Measurements from ENCODE around the gene PRXL2B.

The PRXL2B gene

GRCh38 chr1:2587071-2587859 lies 688 bp downstream of the PRXL2B start:
- no peak for DNase-seq

GRCh38 chr1:2587860-2588571 lies 1.4 kb downstream of the PRXL2B start:
- DNase-seq: no peak

DNA sequence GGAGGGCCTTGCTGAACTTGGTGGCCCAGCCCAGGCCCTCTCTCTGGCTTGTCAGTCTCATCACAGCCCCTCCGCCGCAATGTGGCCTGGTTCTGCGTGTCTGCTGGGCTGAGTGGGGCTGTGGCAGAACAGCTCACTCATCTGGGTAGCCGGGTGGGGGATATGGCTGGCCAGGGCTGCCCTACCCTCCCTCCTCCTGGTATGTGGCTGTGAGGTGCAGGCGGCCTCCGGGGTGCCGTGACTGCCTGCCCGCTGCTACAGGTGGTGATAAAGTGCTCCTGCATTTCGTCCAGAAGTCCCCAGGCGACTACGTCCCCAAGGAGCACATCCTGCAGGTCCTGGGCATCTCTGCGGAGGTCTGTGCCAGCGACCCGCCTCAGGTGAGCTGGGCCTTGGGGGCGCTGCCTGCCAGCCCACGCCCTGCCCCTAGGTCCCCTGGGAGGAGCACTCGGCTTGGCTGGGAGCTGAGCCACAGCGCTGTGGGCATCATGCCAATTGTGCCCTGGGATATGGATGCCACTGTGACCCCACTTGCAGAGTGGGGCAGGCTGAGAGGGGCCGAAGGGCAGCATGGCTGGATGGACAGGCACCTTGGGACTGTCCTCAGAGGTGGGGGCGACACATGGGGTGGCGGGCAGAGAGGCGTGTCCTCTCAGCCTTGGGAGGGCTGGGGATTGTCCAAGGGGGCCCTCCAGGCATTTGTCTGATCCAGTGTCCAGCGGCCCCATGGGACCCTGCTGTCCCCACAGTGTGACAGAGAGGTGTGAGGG lies 2.3 kb downstream of the PRXL2B start:
- no peak for DNase-seq

GRCh38 chr1:2589431-2590232 lies 3.1 kb downstream of the PRXL2B start:
- no peak for DNase-seq

DNA sequence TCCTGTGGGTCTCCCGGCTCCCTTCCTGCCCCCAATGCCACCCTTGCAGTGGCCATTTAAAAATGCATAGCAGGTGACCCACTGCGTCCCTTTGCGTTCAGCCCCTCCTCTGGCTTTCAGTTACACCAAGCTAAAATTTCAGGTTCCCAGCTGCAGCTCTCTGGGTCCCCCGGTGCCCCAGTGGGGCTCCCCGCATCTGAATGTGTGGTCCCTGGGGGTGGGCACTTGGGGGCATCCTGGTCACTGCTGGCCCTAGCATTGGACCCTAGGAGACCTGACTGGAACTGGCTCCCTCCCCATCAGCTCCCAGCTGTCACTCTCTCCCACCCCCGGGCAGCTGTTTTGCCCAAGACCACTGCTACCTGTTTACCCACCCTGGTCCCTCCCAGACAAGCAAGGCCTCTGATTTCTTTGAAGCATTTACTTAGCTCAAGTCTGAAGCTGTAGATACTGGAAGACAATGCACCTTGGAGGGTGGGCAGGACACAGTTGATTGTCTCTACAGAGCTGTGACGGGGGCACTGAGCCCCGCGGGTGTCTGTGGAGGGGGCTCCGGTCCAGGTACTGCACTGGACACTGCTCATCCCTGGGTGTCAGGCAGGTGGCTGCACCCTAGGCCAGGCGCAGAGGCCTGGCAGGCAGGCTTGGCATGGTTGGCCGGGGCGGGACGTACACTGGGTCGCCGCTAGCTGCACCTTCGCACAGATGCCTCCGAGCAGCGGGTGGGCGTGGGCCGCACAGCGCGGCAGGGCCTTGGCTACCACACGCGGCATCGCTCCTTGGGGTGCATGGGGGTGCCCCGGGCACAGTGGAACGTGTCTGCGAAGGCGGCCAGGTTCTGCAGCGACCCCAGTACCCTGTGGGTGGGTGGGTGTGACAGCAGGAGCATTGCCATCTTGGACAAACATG lies 3.9 kb downstream of the PRXL2B start:
- no peak for DNase-seq

DNA sequence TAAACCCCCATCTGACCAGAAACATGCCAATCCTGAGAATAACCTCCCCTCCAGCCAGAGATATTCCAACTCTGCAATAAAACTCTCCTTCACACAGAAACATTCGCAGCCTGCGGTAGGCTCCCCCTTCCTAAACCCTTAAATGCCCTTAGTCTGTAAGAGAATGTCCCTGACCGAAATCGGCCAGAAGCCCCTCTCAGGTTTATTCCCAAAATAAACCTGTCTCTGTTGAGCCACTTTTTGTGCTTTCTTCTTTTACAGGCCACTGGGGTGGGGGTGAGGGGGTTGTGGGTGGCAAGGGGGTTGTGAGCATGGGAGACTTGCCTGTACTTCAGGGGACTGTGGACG lies 4.6 kb downstream of the PRXL2B start:
- no peak for DNase-seq

DNA sequence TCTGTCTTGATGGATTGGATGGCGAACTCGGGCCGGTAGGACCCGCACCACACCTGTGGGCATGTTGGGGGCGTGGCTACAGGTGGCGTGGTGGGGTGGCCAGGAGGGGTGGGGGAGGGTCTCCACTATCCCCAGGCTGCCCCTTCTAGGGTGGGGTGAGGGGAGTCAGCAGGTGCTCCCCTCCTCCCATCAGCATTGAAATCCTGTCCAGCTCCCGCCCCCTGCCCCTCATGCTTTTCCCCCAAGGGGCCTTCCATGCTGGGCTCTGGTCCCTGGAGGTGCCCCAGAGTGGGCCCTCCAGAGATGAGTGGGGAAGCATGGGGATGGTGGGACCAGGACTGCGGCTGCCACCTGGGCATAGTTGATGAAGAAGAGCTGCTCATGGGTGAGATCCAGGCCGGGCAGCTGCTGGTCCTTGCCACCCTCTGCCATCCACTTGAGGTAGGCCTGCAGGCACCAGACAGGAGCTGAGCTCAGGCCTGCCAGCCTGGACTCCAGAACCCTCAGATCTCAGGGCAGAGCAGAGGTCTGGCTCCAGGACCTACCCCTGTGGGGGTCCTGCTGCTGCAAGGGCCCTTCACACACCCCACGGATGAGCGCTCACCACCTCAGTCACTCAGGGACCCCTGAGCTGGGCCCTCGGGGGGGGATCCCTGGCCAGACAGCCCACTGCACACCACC lies 5.1 kb downstream of the PRXL2B start:
- DNase-seq: no peak

DNA sequence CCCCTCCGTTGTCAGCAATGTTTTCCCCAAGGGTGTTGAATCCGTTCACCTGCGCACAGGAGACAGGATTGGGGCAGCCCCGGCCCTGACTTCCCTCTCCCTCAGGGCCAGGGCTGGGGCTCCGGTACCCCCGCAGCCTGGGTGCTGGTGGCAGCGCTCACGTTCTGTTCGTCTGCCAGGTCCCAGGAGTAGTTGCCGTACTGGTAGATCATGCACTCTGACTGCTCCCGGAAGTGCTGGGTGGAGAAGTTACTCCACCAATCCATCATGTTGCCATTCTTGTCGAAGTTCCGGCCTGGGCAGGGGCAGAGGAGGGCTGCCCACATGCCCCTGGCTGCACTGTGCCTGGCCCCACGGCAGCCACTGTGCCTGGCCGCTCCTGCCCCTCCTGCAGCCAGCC lies 6.1 kb downstream of the PRXL2B start:
- no peak for DNase-seq

DNA sequence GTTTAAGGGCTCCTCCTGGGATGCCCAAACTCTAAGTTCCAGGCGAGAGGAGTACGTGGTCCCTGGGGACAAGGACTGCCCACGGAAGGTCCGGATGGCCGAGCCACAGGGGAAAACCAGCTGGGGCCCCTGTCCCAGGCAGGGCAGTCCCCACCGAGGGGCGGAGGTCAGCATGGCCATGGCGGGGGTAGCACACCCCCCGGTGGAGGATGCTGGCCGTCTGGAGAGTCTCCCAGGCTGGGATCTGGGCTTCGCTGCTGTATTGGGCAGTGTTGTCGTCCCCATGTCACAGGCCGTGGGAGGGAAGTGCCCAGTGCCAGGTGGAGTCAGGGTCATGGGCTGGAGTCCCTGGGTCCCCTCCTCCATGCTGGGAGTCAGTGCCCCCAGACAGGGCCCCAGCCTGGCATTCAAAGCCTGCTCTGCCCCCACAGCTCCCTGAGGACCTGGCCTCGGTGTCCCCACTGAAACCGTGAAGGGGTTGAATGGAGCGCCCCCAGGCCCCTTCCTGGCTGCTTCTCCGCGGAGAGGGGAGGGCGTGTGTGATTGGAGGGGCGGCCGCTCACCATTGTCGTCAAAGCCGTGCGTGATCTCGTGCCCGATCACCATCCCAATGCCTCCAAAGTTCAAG lies 6.8 kb downstream of the PRXL2B start:
- DNase-seq: no peak

DNA sequence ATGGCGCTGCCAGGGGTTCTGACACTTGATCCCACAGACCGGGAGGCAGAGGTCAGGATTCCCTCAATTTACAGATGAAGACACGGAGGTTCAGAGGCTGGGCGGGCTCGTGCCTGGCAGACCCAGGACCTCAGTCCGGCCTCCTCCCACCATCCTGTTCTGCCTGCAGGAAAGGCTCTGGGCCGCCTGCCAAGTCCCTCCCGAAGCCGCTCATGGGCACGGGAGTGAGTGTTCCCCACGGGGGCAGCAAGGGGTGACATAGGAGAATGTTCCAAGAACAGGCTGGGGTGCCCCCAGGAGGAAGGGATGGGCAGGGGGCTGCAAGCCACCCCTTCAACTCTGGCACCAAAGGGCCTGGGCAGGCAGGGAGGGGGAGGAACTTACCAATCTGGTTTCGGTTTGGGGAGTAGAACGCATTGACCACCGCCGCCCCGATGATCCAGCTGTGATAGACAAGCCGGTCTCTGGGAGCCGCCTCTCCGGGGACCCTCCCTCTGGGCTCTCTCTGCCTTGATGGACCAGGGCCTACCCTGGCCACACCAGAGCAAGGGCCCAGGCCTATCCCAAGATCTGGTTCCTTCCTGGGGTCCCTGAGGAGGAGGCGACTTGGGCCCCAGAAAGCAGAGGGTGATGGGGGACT lies 7.5 kb downstream of the PRXL2B start:
- DNase-seq: no peak

DNA sequence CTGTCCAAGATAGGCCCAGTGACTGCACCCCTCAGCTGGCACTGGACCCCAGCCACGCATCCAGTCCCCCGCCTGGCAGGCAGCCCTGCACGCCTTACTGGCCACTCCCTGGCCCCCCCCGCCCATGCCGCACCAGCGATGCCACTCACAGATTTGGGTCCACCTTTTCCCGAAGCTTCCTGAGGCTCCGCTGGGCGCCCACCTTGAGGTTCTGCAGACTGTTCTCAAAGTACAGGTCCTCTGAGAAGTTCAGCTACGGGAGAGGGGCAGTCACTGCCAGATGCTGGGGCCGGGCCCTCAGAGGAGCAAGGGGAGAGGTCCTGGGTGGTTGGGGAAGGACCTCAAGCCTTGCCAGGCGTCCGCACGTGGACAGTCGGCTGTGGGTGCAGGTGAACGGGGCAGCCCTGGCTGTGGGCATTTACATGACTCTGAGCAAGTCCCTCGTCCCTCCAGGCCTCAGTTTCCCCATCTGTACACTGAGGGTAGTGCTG lies 8.1 kb downstream of the PRXL2B start:
- DNase-seq: no peak

DNA sequence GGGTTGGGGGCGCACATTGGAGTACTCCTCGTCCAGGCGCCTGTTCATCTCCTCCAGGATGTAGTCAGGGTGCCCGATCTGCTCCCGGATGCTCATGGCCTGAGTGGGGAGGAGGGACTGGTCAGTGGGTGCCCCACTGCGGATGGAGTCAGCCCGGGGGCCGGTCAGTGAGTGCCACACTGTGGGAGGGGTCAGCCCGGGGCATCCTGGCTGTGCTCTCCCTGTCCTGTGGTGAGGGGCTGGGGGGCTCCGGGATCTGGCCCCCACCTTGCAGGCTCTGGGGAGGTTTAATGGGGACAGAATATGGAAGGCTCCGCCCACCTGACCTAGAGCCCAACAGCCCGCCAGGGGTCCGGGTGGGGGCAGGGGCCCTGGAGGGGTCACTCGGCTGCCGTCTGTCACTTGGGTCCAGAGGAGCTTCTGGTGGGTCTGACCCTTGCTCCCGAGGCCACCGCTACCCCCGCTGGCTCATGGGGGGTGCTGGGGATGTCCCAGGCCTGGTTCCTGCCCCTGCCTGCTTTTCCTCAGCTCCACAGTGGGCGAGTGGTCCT lies 8.8 kb downstream of the PRXL2B start:
- DNase-seq: no peak

DNA sequence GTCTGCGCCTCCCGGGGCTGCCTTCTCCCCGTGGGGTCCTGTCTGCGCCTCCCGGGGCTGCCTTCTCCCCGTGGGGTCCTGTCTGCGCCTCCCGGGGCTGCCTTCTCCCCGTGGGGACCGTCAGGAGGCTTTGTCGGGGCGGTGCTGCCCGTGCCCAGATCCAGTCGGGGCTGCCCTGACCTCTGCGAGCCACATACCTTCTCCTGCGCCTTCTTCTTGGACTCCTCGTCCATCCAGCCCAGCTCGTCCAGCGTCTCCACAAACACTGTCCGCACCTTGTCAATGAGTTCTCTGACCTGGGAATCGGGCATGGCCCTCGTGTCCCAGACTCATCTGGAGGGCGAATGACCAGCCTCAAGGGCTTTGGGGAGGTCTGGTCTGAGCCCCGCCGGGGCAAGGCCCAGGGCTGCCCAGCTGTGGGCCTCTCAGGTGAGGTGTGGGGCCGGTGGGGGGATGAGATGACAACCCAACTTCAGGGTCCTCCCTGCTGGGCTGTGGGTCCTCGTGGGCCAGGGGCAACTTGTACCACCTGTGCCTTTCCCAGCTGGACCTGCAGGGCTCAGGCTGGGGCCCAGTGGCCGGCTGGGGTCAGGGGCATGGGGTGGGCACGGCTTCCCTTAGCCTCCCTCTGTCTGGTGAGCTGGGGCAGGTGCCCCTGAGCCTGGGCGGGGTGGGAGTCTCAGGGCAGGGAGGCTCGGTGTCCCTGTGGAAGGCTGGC lies 9.4 kb downstream of the PRXL2B start:
- DNase-seq: no peak

- DNase-seq: no peak
These were observed 10.2 kb downstream of the PRXL2B start for GRCh38 chr1:2596530-2597333.

- no peak for DNase-seq
These were observed 11.1 kb downstream of the PRXL2B start for GRCh38 chr1:2597441-2598328.

GRCh38 chr1:2598329-2598931 lies 11.9 kb downstream of the PRXL2B start:
- DNase-seq: no peak

Measured in activated gamma-delta T cell (primary cell).